Psoas muscle (tissue), 8 donors: Measurements from ENCODE around the gene CYP4V2. TPM values are rescaled to one million over a fixed set of nuclear protein-coding genes. Genes with fewer than 3 reads are reported as not detected.
"Not testable (repeated sequence)": the region's sequence is repeated elsewhere in the genome, so short reads cannot be mapped to it uniquely, and the experiment has no call there.

Experiments used
- ATAC-seq, 4 donors: fragments of 200-7000 bp; cut with Tn5 transposase; one replicate each; pipeline ENCODE4 v1.9.1; 2020; ENCODE audit warnings: moderate library complexity in 3 of 4, mild to moderate bottlenecking in 2 of 4
- DNase-seq, 2 donors: peaks; one replicate each; pipeline ENCODE4 v3.0.0-alpha.2; 2020
- H3K27ac ChIP-seq: fragments of 200-600 bp; one replicate; pipeline ENCODE4 v1.8.0; 2022
- H3K27me3 ChIP-seq, 3 donors: fragments of 200-600 bp in 1 of 3; one replicate each; pipeline versions ENCODE4 v1.6.1 to v1.8.0; 2013 to 2022; ENCODE audit warnings: low read length in 2 of 3, mild to moderate bottlenecking in 2 of 3, moderate library complexity in 1 of 3; ENCODE audit not compliant: insufficient read depth in 3 of 3
- H3K36me3 ChIP-seq, 2 donors: fragments of 200-600 bp in 1 of 2; one replicate each; pipeline versions ENCODE4 v1.6.1 to v1.8.0; 2013 to 2022; ENCODE audit warnings: low read depth in 1 of 2, mild to moderate bottlenecking in 1 of 2, moderate library complexity in 1 of 2; ENCODE audit not compliant: insufficient read depth in 1 of 2
- H3K4me1 ChIP-seq: fragments of 200-600 bp; one replicate; pipeline ENCODE4 v1.8.0; 2022
- H3K4me3 ChIP-seq: fragments of 200-600 bp; one replicate; pipeline ENCODE4 v1.8.0; 2022; ENCODE audit warnings: mild to moderate bottlenecking
- H3K9me3 ChIP-seq: fragments of 200-600 bp; one replicate; pipeline ENCODE4 v1.8.0; 2022
- WGBS, 3 donors: extraction: QIAGEN DNeasy Blood & Tissue Kit; methylation state at CpG; one replicate each; pipeline versions ENCODE4 v1.1.6 to v1.1.7; 2013; 5-methylcytosine and 5-hydroxymethylcytosine counted together
- intact Hi-C, 2 donors: fragments of 100-400 bp; cut with DNase I; formaldehyde crosslinking; loops; one replicate each; pipeline versions ENCODE4 v1.11.0 to v1.14.2; 2022
- polyA plus RNA-seq, 3 donors: library from polyadenylated mRNA; stranded (reverse); fragments of 200-250 nt; gene quantifications; one replicate each; pipeline ENCODE4 v1.2.3, GENCODE V29; 2013
- total RNA-seq, 4 donors: library from RNA; stranded (reverse); fragmentation: NEBNext Ultra II Directional in 2 of 4; extraction: Animal tissue kit (Norgen Biotek cat#: 25700) in 2 of 4; gene quantifications; one replicate each; pipeline versions ENCODE4 v1.2.1 to v1.2.4, GENCODE V29; 2021 to 2023
- TF ChIP-seq, protein P1 (sequence below): fragments of 200-600 bp; IDR thresholded peaks from one replicate; pipeline ENCODE4 v1.8.0; 2022; ENCODE audit warnings: antibody characterized with exemption
- donor health status: healthy with polysubstance abuse.
- donor health status: DM: no; HTN: no; CAD: no; lungs with moderate emphysema.
- donor health status: Bipolar disorder and iron deficiency.
- donor health status: healthy.
- donor health status: DM: yes; HTN: yes; CAD: no.
- donor health status: DM: no; HTN: no; CAD: no.
- donor health status: DM: no; HTN: no; CAD: no.
- donor health status: DM: yes; HTN: yes; CAD: no.

CYP4V2 gene
- total and polyA plus RNA-seq, 7 donors: 2.6 to 6.8 (median 5.0) TPM

- TF ChIP-seq, protein P1, sequence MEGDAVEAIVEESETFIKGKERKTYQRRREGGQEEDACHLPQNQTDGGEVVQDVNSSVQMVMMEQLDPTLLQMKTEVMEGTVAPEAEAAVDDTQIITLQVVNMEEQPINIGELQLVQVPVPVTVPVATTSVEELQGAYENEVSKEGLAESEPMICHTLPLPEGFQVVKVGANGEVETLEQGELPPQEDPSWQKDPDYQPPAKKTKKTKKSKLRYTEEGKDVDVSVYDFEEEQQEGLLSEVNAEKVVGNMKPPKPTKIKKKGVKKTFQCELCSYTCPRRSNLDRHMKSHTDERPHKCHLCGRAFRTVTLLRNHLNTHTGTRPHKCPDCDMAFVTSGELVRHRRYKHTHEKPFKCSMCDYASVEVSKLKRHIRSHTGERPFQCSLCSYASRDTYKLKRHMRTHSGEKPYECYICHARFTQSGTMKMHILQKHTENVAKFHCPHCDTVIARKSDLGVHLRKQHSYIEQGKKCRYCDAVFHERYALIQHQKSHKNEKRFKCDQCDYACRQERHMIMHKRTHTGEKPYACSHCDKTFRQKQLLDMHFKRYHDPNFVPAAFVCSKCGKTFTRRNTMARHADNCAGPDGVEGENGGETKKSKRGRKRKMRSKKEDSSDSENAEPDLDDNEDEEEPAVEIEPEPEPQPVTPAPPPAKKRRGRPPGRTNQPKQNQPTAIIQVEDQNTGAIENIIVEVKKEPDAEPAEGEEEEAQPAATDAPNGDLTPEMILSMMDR: no peak
Observed at GRCh38 chr4:186234367-186234766, 43.0 kb downstream of the CYP4V2 start.

GRCh38 chr4:186236126-186236525 lies 44.8 kb downstream of the CYP4V2 start:
- Histone ChIP-seq H3K4me1 (no peaks in the 10 kb centered on the region), H3K4me3 (no peak overlapping the region), H3K36me3 (peaks cover 0 to 18% of the 10 kb centered on the region in 2 donors), H3K27ac (no peak overlapping the region), H3K27me3 (no peaks in the 10 kb centered on the region), H3K9me3 (no peaks in the 10 kb centered on the region)
- TF ChIP-seq, protein P1: no peak
- intact Hi-C loops: no loop called here
- no peak for DNase-seq
- no peak for ATAC-seq
- WGBS, 3 donors: 91 to 95% (median 93%) methylated on average over 4 of the region's 4 CpGs

More at GRCh38 chr4:186234367-186234766, 43.0 kb downstream of the CYP4V2 start:
- DNase-seq (no peak), ATAC-seq (no peak)
- peaks cover 0 to 18% of the 10 kb centered on the region in 2 donors for H3K36me3 ChIP-seq
- H3K27ac ChIP-seq: no peak overlapping the region
- no peaks in the 10 kb centered on the region for H3K9me3 ChIP-seq
- intact Hi-C loops: no loop called here
- WGBS, 3 donors: 33 to 53% (median 36%) methylated on average over 2 of the region's 2 CpGs
- H3K27me3 ChIP-seq: no peaks in the 10 kb centered on the region
- H3K4me1 ChIP-seq: no peaks in the 10 kb centered on the region
- H3K4me3 ChIP-seq: no peak overlapping the region

- no peak for DNase-seq
- no peak for ATAC-seq
- intact Hi-C loops: no loop called here
- 57 to 73% (median 69%) methylated on average over 7 of the region's 7 CpGs for WGBS, 3 donors
- TF ChIP-seq, protein P1: no peak
- Histone ChIP-seq H3K4me3 (no peak overlapping the region), H3K9me3 (no peaks in the 10 kb centered on the region), H3K27me3 (no peaks in the 10 kb centered on the region), H3K36me3 (peaks cover 0 to 5% of the 10 kb centered on the region in 2 donors), H3K27ac (no peak overlapping the region), H3K4me1 (no peaks in the 10 kb centered on the region)
Observed at GRCh38 chr4:186240452-186240847, 49.1 kb downstream of the CYP4V2 start.

DNA sequence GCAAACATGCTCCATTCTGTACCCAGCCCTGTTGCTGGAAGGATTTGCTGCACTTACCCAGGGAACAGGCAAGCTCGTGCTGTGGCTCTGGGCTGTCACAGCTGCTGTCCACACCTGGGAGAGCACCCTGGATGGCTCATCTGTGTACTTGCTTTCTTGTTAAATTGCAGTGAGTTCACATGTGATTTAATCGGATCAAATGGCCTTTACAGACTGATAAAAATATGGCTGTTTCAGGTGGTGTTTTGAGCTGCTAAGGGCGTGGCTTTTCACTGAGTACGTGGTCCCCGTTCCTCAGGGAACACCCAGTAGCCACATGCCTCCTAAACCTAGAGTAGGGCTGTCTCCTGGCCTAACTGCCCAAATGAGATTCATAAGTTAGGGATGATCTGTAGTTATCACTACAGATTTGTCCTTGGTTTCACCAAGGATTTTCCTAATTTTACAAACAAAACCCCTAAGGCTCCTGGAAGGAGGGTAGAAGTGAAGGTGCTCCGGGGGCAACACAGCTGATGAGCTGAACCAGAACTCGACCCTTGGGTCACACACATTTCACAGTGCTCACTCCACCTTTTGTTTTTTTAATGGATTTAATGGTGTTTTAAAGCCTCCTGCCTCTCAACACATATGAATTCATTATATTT lies 49.6 kb downstream of the CYP4V2 start:
- WGBS, 3 donors: 64 to 69% (median 65%) methylated on average over 7 of the region's 7 CpGs
- TF ChIP-seq, protein P1: no peak
- no peaks in the 10 kb centered on the region for H3K4me1 ChIP-seq
- H3K9me3 ChIP-seq: no peaks in the 10 kb centered on the region
- no peak overlapping the region for H3K27ac ChIP-seq
- DNase-seq (no peak), ATAC-seq (no peak)
- H3K27me3 ChIP-seq: no peaks in the 10 kb centered on the region
- peaks cover 0 to 5% of the 10 kb centered on the region in 2 donors for H3K36me3 ChIP-seq
- no peak overlapping the region for H3K4me3 ChIP-seq
- intact Hi-C loops: no loop called here

- H3K9me3 ChIP-seq: no peaks in the 10 kb centered on the region
- no peaks in the 10 kb centered on the region for H3K4me1 ChIP-seq
- no peaks in the 10 kb centered on the region for H3K27me3 ChIP-seq
- intact Hi-C loops: no loop called here
- H3K36me3 ChIP-seq: peaks cover 0 to 5% of the 10 kb centered on the region in 2 donors
- TF ChIP-seq, protein P1: no peak
- H3K27ac ChIP-seq: no peak overlapping the region
- WGBS, 3 donors: 86 to 91% (median 87%) methylated on average over 4 of the region's 4 CpGs
- DNase-seq (no peak), ATAC-seq (no peak)
- H3K4me3 ChIP-seq: no peak overlapping the region
Observed at GRCh38 chr4:186241616-186242015, 50.2 kb downstream of the CYP4V2 start.

DNA sequence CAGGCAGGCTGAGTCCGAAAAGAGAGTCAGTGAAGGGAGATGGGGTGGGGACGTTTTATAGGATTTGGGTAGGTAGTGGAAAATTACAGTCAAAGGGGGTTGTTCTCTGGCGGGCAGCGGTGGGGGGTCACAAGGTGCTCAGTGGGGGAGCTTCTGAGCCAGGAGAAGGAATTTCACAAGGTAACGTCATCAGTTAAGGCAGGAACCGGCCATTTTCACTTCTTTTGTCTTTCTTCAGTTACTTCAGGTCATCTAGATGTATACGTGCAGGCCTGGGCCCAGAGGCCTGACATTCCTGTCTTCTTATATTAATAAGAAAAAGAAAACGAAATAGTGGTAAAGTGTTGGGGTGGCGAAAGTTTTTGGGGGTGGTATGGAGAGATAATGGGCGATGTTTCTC lies 50.7 kb downstream of the CYP4V2 start:
- intact Hi-C loops, ATAC-seq, DNase-seq, H3K4me1 ChIP-seq, H3K27ac ChIP-seq, H3K27me3 ChIP-seq, H3K4me3 ChIP-seq, H3K36me3 ChIP-seq, H3K9me3 ChIP-seq: not testable (repeated sequence)
- 86 to 92% (median 89%) methylated on average over 10 of the region's 10 CpGs for WGBS, 3 donors
